Activated CD8-positive, alpha-beta T cell treated with anti-CD3 and anti-CD28 coated beads for 36 hours (primary cell): Measurements from ENCODE around the gene MAP2K5. TPM values are rescaled to one million over a fixed set of nuclear protein-coding genes. Genes with fewer than 3 reads are reported as not detected.

Source experiments
- ATAC-seq: fragments of 200-7000 bp; cut with Tn5 transposase; one replicate; pipeline ENCODE4 v1.10.0; 2021; ENCODE audit warnings: mild to moderate bottlenecking, moderate library complexity
- CTCF ChIA-PET: fragments of 350-600 bp; sonication (Branson Sonifier 250); formaldehyde crosslinking; loops from one replicate; lab custom pipeline; 2021; ENCODE audit warnings: antibody characterized with exemption; lab: Charles Lee
- POLR2A ChIA-PET: fragments of 350-600 bp; sonication (Branson Sonifier 250); formaldehyde crosslinking; loops from one replicate; lab custom pipeline; 2021; ENCODE audit warnings: antibody characterized with exemption; lab: Charles Lee
- DNase-seq: peaks from one replicate; pipeline ENCODE4 v3.0.0-alpha.2; 2020
- H3K27ac Mint-ChIP-seq: one replicate; pipeline ENCODE4 v1.8.0; 2021; ENCODE audit warnings: mild to moderate bottlenecking, mixed read lengths
- H3K27me3 Mint-ChIP-seq: one replicate; pipeline ENCODE4 v1.8.0; 2021; ENCODE audit warnings: mixed read lengths
- H3K36me3 Mint-ChIP-seq: one replicate; pipeline ENCODE4 v1.8.0; 2021; ENCODE audit warnings: low read depth, mixed read lengths
- H3K4me1 Mint-ChIP-seq: one replicate; pipeline ENCODE4 v1.8.0; 2021; ENCODE audit warnings: low read depth, mixed read lengths
- H3K4me3 Mint-ChIP-seq: one replicate; pipeline ENCODE4 v1.8.0; 2021; ENCODE audit warnings: mild to moderate bottlenecking, moderate library complexity, mixed read lengths
- H3K9me3 Mint-ChIP-seq: one replicate; pipeline ENCODE4 v1.8.0; 2021; ENCODE audit warnings: mixed read lengths
- CTCF ChIP-seq: fragments of 200-600 bp; IDR thresholded peaks from one replicate; pipeline ENCODE4 v1.8.0; 2022; ENCODE audit warnings: antibody characterized with exemption, mild to moderate bottlenecking
- intact Hi-C: fragments of 100-400 bp; cut with micrococcal nuclease; formaldehyde crosslinking; loops from one replicate; pipeline ENCODE4 v1.10.0; 2022
- total RNA-seq, 2 experiments: library from RNA; stranded (reverse); gene quantifications; one replicate each; pipeline ENCODE4 v1.2.3, GENCODE V29; 2021

Gene MAP2K5
- total RNA-seq, 2 experiments from 2014 or later, result 19.0 to 21.1 TPM

- intact Hi-C loops, result no loop called here
These were observed 188.7 kb downstream of the MAP2K5 start for GRCh38 chr15:67731112-67731721.

GRCh38 chr15:67732164-67732563, 189.7 kb downstream of the MAP2K5 start:
- ATAC-seq, result no peak

More at GRCh38 chr15:67731112-67731721, 188.7 kb downstream of the MAP2K5 start:
- ChIA-PET CTCF (no interaction called here), POLR2A (no interaction called here)
- ATAC-seq (peak; percentile 45), DNase-seq (no peak)
- no peak for TF ChIP-seq CTCF
- H3K4me1 Mint-ChIP-seq, result peaks cover 24% of the 10 kb centered on the region
- H3K27ac Mint-ChIP-seq, result no peak overlapping the region
- no peaks in the 10 kb centered on the region for H3K36me3 Mint-ChIP-seq
- no peaks in the 10 kb centered on the region for H3K27me3 Mint-ChIP-seq
- no peak overlapping the region for H3K4me3 Mint-ChIP-seq
- H3K9me3 Mint-ChIP-seq, result no peaks in the 10 kb centered on the region

DNA sequence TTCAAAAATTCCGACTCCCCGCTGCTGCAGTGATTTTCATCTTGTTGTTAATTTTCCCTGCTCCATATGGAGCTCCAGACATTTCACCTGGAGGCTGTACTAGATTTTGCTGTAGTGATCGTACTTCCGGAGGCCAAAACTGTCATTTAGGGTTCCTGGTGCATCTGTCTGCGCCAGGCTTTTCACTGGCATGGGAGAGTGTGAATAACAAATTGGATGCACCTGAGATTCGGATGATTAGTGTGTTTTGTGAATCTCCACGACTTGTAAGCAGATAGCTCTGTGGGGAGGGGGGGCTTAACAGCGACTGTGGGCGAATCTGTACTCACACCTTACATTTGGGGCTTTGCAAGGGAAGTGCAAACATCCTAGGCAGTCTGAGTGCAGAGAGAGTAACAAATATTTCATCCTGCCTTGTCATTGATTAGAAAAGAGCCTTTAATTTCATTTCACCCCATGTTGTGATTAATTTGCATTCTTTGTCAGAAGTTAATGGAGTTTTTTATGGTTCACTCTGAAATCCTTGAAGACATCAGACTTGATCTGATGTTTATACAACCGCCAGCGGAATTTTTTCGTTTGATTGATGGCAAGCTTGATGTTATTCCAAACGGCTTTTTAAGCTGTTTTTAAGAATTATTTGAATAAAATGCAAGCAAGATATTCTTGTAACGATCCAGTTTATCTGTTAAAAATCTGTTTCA, 190.3 kb downstream of the MAP2K5 start:
- TF ChIP-seq CTCF, result no peak
- Mint-ChIP-seq H3K4me1 (peaks cover 26% of the 10 kb centered on the region), H3K9me3 (no peaks in the 10 kb centered on the region), H3K27ac (no peak overlapping the region), H3K4me3 (no peak overlapping the region), H3K27me3 (no peaks in the 10 kb centered on the region), H3K36me3 (peaks cover 1% of the 10 kb centered on the region)
- intact Hi-C loops, result no loop called here
- DNase-seq, result no peak
- no peak for ATAC-seq
- ChIA-PET CTCF (no interaction called here), POLR2A (no interaction called here)

More at GRCh38 chr15:67732164-67732563, 189.7 kb downstream of the MAP2K5 start:
- intact Hi-C loops, result no loop called here
- POLR2A ChIA-PET, result no interaction called here
- Mint-ChIP-seq H3K9me3 (no peaks in the 10 kb centered on the region), H3K27ac (no peak overlapping the region), H3K36me3 (no peaks in the 10 kb centered on the region), H3K4me1 (peaks cover 26% of the 10 kb centered on the region), H3K27me3 (no peaks in the 10 kb centered on the region), H3K4me3 (no peak overlapping the region)
- CTCF ChIA-PET, result no interaction called here
- TF ChIP-seq CTCF, result no peak
- no peak for DNase-seq

- Mint-ChIP-seq H3K27me3 (no peaks in the 10 kb centered on the region), H3K27ac (no peak overlapping the region), H3K4me1 (peaks cover 16% of the 10 kb centered on the region), H3K4me3 (no peak overlapping the region), H3K9me3 (no peaks in the 10 kb centered on the region), H3K36me3 (peaks cover 1% of the 10 kb centered on the region)
- DNase-seq (no peak), ATAC-seq (no peak)
- TF ChIP-seq CTCF, result no peak
- ChIA-PET POLR2A (no interaction called here), CTCF (no interaction called here)
- intact Hi-C loops, result no loop called here
These were observed 193.4 kb downstream of the MAP2K5 start for GRCh38 chr15:67735896-67736295.

GRCh38 chr15:67736810-67737209, 194.3 kb downstream of the MAP2K5 start:
- no peaks in the 10 kb centered on the region for H3K9me3 Mint-ChIP-seq
- H3K27me3 Mint-ChIP-seq, result no peaks in the 10 kb centered on the region
- H3K4me3 Mint-ChIP-seq, result no peak overlapping the region
- ChIA-PET CTCF (no interaction called here), POLR2A (no interaction called here)
- H3K4me1 Mint-ChIP-seq, result peaks cover 20% of the 10 kb centered on the region
- intact Hi-C loops, result no loop called here
- ATAC-seq (no peak), DNase-seq (no peak)
- TF ChIP-seq CTCF, result no peak
- H3K27ac Mint-ChIP-seq, result no peak overlapping the region
- H3K36me3 Mint-ChIP-seq, result peaks cover 1% of the 10 kb centered on the region
